GM19372 (cell line): Measurements from ENCODE around the gene TMEM179.
"Not testable (repeated sequence)": the region's sequence is repeated elsewhere in the genome, so short reads cannot be mapped to it uniquely, and the experiment has no call there.

ENCODE experiments used
- ATAC-seq: cut with Tn5 transposase; IDR thresholded peaks from one replicate; pipeline ENCODE4 v1.9.1; 2021; ENCODE audit warnings: mild to moderate bottlenecking, low read depth, moderate library complexity; ENCODE audit not compliant: unreplicated experiment

TMEM179 gene

DNA sequence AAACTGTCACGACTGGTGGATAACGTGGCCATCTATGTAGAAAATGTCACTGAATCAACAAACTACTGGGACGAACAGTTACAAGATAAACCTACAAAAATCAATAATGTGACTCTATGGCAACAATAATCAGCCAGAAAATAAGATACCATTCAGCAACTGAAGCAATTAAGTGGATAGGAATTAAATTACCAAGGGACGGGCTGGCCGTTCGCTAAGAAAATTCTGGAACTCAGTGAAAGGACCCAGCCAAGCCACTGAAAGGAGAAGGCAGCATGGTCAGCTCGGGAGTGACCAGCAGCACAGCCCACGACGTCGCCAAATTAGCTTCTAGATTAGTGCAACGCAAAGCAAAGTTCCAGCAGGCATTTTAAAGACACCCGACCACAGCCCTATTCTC, 33.6 kb upstream of the TMEM179 start:
- ATAC-seq = no peak

DNA sequence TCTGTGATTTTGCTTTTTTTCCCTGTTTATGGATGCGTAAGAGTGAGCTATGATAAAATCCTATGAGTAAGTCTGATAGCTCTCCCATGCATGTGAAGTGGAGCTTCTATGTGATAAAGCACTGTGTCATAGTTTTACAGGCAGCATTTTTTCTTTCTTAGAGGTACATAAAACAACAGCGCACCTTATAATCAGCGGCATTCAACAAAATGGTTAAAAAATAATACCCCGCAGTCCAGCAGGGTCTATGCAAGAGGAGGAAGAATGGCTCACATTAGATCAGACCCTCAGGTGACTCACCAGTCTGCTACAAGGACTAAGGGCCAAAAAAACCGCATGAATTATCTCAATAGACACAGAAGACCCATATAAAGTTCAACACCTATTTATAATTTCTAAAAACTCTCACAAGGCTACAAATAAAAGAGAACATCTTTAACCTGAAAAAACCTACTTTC, 33.0 kb upstream of the TMEM179 start:
- no peak for ATAC-seq

- ATAC-seq = not testable (repeated sequence)
Observed at GRCh38 chr14:104636846-104637545, 32.4 kb upstream of the TMEM179 start.

DNA sequence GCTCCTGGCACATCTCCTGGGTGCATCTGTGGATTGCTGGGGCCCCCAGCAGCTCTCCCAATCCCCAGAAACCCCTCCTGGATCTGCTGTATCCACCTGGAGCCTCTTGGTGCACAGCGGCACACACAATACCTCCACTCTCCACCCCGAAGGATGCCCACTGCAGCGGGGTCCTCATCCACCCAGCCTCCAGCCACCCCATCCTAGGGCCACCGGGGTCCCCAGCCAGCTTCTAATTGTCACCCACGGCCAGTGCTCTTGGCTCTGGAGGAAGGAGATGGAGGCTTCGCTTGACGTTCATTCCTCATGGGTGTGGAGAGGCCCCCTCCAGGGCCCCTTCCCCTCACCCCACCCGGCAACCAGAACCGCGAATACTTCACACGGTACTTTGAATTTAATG, 31.6 kb upstream of the TMEM179 start:
- no peak for ATAC-seq

- ATAC-seq = no peak
Observed at GRCh38 chr14:104635717-104636116, 31.1 kb upstream of the TMEM179 start.

GRCh38 chr14:104634886-104635570, 30.5 kb upstream of the TMEM179 start:
- no peak for ATAC-seq

GRCh38 chr14:104634138-104634760, 29.7 kb upstream of the TMEM179 start:
- ATAC-seq = no peak

DNA sequence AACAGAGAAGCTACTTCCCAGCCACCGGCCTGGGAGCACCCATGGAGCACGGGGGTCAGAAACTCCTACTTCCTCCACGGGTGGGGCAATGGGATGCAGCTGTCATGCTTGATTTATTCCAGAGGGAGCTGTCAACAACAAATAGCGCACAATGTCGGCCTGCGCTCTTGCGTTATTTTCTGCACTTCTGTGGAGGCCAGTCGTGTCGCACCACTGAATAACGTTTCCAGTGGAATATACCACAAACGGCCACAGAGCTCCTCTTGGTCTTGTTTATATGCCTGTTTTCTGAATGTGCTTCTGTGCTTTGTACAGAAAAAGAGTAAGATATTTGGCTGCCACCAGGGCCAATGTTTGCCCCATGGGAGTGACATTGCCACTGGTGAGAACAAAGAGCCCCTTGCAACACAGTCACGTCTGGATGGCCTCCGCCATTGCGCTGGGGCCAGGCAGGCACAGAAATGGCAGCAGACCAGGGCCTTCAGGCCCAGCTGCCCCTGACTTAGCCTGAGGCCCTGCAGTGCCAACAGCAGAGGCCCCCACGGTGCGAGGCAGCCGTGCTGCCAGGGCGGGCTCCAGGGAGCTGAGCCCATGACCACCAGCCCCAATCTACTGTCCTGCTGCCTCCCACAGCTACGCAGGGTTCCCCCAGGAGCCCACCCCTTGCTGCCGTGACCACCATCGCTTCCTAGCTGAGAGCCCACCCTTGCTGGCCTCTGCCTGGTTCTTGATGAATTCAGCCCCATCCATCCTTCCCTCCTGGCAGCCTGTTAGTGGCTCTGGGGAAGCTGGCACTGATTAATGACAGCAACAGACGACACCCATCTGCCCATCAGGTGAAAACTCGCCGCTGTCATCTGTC, 28.9 kb upstream of the TMEM179 start:
- no peak for ATAC-seq

DNA sequence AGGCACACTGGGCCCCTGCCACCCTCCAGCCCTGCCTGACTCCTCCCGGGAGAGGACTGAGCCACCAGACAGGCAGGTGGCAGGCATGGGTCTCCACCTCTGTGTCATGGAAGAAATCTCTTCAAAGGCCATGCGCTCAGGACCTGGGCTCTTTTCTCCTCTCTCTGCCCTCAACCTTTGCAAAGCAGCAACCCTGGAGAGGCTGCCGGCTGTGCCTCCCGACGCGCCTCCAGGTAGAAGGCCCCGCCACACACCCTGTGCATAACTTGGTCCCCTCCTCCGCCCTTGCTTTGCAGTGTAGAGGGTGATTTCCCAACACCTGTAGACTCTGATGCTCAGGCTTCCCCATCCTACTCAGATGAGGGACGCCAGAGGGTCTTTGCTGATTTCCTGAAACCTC, 28.2 kb upstream of the TMEM179 start:
- no peak for ATAC-seq

- no peak for ATAC-seq
Observed at GRCh38 chr14:104624939-104625338, 20.4 kb upstream of the TMEM179 start.

- ATAC-seq = no peak
Observed at GRCh38 chr14:104614126-104614812, 9.7 kb upstream of the TMEM179 start.

- no peak for ATAC-seq
Observed at GRCh38 chr14:104611881-104612280, 7.3 kb upstream of the TMEM179 start.

DNA sequence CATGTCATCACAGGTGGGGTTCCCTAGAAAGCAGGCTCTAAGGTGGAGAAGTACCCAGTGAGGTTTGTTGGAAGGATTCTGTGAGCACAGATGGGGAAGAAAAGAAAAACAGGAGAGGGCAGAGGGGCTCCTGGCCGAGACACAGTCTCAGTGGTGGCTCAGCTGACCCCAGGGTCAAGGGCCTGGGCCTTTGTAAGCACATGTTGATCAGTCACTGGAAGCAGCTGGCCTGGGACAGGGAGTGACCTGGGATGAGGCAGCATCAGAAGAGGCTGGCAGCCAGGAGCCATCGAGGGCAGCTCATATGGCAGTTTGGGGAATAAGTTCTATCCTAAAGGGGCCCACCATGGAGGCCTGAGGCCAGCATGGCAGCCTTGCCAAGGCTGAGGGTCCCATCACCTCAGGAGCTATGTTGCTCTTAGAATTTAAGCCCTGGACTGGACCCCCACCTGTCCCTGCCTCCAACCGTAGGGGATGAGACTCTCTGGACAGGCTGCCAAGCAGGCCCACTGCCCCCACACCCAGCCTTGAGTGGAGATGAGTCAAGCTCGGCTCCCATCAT, 6.3 kb upstream of the TMEM179 start:
- ATAC-seq = no peak

- no peak for ATAC-seq
Observed at GRCh38 chr14:104609666-104610065, 5.1 kb upstream of the TMEM179 start.

GRCh38 chr14:104603711-104604401, 716 bp downstream of the TMEM179 start:
- ATAC-seq = no peak

DNA sequence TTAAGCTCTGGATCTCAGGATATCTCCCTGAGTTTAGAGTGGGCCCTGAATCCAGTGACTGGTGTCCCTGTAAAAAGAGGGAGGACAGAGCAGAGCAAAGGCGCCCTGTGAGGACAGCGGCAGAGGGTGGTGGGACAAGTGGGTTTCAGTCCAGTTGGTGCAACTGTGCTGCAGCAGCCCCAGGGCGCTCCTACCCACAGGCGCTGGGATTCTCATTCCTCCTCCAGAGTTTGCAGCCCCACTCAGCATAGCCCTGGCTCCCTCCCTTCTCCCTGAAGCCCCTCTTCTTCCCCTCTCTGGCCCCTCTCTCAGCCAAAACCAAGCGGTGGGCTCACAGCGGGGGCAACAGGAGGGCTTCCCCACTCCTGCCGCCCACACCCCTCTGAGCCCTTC, 1.6 kb downstream of the TMEM179 start:
- ATAC-seq = no peak

DNA sequence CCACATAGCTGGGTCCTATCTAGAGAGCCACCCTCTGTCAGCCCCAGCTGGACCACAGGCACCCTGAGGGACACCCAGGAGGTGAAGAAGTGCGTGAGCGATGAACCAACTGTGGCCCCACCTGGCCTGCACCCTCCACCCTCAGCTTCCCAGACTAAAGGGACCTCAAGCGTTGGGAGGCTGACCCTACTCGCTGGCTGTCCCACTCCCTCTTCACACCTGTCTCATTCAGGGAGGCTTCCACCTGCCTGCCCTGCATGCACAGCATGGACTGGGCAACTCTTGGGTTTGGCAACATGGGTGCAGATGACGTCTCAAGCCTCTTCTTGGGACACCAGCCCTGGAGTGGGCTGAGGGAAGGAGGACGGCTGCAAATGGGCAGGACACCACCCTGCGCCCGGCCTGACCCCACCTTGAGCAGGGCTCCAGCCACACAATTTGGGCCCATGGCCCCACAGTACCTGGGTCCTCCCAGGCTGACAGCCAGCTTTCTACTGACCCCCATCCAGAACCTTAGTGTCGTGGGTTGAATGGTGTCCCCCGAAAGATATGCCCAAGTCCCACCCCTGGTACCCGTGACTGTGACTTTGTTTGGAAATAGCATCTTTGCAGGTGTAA, 2.1 kb downstream of the TMEM179 start:
- ATAC-seq = no peak

DNA sequence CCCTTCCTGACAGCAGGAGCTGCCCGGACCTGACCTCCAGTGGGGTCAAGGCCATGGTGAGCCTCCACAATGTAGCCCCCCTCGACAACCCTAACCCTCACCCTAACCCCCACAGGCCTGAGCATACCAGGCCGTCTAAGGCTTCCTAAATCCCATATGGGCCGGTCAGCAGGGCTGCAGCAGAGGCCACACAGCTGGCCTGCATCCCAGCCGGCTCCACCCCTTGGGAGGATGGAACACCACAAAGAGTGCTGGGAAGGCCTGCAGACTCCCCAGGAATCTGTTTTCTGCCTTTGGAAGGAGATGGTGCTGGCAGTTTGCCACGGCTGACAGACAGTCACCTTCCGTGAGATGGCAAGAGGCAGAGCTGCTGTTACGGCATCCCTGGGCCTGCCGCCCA, 2.8 kb downstream of the TMEM179 start:
- ATAC-seq = no peak

GRCh38 chr14:104600805-104601204, 3.8 kb downstream of the TMEM179 start:
- no peak for ATAC-seq
